SKM-1 (cell line): Measurements from ENCODE around the gene TRIM69.
"Not testable (repeated sequence)": the region's sequence is repeated elsewhere in the genome, so short reads cannot be mapped to it uniquely, and the experiment has no call there.

Experiments used
- DNase-seq: peaks from one replicate; lab custom pipeline; 2025; ENCODE audit not compliant: unreplicated experiment; lab: John Stamatoyannopoulos, UW

Gene TRIM69, protein sequence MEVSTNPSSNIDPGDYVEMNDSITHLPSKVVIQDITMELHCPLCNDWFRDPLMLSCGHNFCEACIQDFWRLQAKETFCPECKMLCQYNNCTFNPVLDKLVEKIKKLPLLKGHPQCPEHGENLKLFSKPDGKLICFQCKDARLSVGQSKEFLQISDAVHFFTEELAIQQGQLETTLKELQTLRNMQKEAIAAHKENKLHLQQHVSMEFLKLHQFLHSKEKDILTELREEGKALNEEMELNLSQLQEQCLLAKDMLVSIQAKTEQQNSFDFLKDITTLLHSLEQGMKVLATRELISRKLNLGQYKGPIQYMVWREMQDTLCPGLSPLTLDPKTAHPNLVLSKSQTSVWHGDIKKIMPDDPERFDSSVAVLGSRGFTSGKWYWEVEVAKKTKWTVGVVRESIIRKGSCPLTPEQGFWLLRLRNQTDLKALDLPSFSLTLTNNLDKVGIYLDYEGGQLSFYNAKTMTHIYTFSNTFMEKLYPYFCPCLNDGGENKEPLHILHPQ

DNA sequence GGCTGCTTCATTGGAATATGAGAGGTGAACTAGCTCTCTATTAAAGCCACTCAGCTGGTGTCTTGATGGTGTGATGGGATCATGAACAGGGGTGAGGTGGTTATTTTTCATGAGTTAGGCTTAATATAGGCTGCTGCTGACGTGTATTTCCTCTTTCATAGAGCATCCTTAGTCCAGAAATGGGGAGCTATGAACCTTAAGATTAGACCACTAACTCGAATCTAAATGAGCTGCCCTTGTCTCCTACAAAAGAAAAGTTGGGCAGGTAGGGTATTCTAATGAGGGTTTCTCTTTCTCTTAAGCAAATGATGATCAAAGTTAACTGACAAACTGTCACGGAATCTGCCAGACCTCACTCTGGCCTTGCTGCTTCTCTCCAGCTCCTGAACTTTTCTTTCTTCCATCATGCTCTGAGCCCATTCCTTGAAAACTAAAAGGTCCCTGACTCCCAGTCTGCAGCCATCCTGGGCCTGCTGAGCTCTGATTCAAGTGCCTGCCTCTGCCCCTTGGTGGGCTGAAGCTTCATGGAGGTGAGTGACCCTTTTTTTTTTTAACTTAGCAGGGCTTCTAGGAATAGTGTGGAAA lies at the start of gene TRIM69:
TSS of gene TRIM69 (plus strand) at position 348 of the 585 bp plus-strand sequence. CDS start at position 525, 177 bp downstream.
- no peak for DNase-seq

DNA sequence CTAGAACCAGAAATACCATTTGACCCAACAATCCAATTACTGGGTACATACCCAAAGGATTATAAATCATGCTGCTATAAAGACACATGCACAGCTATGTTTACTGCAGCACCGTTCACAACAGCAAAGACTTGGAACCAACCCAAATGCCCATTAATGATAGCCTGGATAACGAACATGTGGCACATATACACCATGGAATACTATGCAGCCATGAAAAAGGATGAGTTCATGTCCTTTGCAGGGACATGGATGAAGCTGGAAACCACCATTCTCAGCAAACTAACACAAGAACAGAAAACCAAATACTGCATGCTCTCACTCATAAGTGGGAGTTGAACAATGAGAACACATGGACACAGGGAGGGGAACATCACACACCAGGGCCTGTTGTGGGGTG lies 47.0 kb upstream of the TRIM69 start:
- not testable (repeated sequence) for DNase-seq

- DNase-seq: not testable (repeated sequence)
These were observed 46.1 kb upstream of the TRIM69 start for GRCh38 chr15:44690245-44690644.

DNA sequence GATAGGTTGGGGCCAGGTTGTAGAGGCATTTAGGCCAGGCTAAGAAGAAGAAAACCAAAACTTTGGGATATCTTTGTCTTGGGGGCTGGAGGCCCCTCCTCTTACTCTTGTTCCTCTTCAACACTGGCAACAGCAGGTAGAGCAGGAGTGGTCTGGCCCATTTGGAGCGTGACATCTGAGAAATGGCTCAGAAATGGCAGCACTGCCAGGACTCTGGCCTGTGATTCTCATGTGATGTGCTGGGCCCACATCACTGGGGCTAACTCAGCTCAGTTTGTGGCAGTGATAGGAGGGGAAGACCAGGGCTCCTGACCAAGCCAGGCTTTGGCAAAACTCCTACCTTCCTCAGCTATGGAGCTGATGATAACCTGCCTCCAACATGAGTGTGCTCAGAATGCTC lies 43.7 kb upstream of the TRIM69 start:
- DNase-seq: no peak

GRCh38 chr15:44694416-44694815 lies 41.9 kb upstream of the TRIM69 start:
- DNase-seq: no peak

DNA sequence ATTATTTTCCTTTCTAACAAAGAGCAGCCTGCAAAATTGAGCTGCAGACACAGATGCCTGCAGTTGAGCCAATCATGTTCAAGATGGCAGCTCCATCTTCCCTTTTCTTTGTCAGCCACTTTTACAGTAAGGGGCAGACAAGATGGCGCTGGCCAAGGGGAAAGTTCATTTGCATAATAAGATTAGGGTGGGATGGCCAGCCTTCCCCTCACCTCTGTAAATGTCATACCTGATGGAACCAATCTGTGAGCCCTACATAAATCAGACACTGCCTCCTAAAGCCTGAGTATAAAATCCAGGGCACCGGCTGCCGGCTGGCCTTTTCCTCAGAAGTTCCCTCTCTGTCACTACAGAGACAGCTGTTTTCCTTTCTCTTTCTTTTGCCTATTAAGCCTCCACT lies 41.0 kb upstream of the TRIM69 start:
- no peak for DNase-seq

GRCh38 chr15:44697014-44697413 lies 39.3 kb upstream of the TRIM69 start:
- DNase-seq: no peak

- no peak for DNase-seq
These were observed 37.7 kb upstream of the TRIM69 start for GRCh38 chr15:44698641-44699040.

- DNase-seq: not testable (repeated sequence)
These were observed 35.7 kb upstream of the TRIM69 start for GRCh38 chr15:44700676-44701075.

DNA sequence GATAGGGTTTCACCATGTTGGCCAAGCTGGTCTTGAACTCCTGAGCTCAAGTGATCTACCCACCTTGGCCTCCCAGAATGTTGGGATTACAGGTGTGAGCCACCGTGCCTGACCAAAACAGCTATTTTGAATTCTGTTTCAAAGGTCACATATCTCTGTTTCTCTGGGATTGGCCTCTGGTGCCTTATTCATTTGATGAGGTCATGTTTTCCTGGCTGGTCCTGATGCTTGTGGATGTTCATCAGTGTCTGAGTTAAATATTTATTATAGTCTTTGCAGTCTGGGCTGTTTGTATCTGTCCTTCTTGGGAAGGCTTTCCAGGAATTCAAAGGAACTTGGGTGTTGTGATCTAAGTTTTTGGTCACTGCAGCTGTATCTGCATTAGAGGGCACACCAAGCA lies 30.3 kb upstream of the TRIM69 start:
- DNase-seq: no peak

GRCh38 chr15:44706401-44706800 lies 29.9 kb upstream of the TRIM69 start:
- DNase-seq: no peak

- no peak for DNase-seq
These were observed 29.2 kb upstream of the TRIM69 start for GRCh38 chr15:44706946-44707636.

- DNase-seq: peak; percentile 72
These were observed 25.9 kb upstream of the TRIM69 start for GRCh38 chr15:44710236-44711095.

DNA sequence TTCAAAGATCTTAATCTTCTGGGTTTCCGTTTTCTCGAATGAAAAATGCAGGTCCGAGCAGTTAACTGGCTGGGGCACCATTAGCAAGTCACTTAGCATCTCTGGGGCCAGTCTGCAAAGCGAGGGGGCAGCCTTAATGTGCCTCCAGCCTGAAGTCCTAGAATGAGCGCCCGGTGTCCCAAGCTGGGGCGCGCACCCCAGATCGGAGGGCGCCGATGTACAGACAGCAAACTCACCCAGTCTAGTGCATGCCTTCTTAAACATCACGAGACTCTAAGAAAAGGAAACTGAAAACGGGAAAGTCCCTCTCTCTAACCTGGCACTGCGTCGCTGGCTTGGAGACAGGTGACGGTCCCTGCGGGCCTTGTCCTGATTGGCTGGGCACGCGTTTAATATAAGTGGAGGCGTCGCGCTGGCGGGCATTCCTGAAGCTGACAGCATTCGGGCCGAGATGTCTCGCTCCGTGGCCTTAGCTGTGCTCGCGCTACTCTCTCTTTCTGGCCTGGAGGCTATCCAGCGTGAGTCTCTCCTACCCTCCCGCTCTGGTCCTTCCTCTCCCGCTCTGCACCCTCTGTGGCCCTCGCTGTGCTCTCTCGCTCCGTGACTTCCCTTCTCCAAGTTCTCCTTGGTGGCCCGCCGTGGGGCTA lies 25.1 kb upstream of the TRIM69 start, which contains the start of the genes B2M and PATL2:
TSS of gene B2M (plus strand) at position 422 of the 647 bp plus-strand sequence. CDS start at position 452, 30 bp downstream.
TSS of gene PATL2 (minus strand) at position 228 of the 647 bp plus-strand sequence. CDS start 34,833 bp downstream, outside the sequence.
- peak; percentile 96 for DNase-seq

- DNase-seq: no peak
These were observed 24.5 kb upstream of the TRIM69 start for GRCh38 chr15:44711743-44712345.

- peak; percentile 32 for DNase-seq
These were observed 23.9 kb upstream of the TRIM69 start for GRCh38 chr15:44712346-44713005.

GRCh38 chr15:44713006-44713966 lies 23.0 kb upstream of the TRIM69 start:
- no peak for DNase-seq
